ENCODE data around the gene ZCCHC2.

The ZCCHC2 gene

GRCh38 chr18:62512532-62512931 is 10.3 kb upstream of the ZCCHC2 start:
- DNase-seq: no peak

- DNase-seq: no peak
Measured at GRCh38 chr18:62512996-62513395, 9.8 kb upstream of the ZCCHC2 start.

DNA sequence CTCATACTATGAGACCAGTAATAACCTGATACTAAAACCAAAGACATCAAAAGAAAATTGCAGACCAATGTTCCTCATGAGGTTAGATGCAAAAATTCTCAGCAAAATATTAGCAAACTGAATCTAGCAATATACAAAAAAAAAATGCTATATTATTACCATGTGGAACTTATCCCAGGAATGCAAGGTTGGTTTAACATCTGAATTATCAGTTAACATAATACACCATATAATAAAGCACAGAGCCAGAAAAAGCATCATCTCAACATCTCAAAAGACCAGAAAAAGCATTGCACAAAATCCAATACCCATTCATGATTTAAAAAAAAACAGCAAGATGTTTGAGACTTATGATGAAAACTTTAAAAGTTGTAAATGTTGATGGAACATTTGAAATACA is 8.3 kb upstream of the ZCCHC2 start:
- DNase-seq: no peak

GRCh38 chr18:62516242-62516641 is 6.6 kb upstream of the ZCCHC2 start:
- no peak for DNase-seq

DNA sequence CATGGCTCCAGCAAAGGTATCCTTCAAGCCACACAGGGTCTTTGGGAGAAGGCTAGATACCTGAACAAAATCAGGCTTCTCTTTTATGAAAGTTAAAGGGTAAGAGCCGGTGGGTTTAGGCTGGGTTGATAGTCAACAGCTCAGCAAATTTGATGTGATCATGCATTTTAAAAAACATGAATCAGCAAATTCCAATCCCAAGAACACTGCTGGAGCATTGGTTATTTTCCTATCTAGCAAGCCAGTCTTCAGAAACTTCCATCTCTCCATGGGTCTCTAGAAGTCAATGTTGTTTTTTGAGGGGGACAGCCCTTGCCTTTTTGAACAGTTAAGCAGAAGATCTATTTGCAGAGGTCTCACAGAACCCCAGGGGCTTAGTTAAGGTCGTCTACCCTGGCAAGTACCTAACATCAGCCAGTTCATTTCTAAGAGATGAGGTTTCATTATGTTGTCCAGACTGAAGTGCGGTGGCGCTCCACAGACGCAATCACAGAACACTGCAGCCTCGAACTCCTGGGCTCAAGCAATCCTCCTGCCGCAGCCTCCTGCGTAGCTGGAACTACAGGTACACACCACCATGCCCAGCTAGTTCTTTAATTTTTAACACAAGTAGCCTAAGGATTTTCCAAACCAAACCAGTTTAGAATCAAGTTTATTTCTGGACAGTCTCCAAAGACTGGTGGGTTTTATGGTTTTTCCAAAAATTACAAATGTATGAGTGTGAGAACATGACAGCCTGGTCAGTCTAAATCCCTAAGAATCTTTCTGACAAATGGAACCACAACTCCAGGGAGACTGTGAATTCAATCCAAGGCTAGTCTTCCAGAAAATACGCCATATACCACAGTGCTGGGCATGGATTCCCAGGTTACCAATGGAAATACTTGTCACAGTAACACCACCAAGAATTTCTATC is 4.1 kb upstream of the ZCCHC2 start:
- no peak for DNase-seq

GRCh38 chr18:62519684-62520083 is 3.1 kb upstream of the ZCCHC2 start:
- no peak for DNase-seq

DNA sequence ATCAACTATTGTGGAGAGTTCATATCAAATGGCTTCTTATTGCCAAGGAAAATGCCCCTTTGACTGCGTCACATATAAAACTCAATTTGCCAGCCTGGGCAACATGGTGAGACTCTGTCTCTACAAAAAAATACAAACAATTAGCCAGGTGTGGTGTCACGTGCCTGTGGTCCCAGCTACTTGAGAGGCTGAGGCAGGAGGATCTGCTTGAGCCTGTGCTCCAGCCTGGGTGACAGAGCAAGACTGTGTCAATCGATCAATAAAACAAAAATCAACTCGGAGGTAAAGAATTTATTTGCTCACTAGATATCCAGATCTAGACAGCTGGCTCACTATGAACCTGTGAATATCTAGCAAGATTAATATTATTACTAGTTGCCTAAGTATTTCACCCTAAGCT is 1.7 kb upstream of the ZCCHC2 start:
- no peak for DNase-seq

DNA sequence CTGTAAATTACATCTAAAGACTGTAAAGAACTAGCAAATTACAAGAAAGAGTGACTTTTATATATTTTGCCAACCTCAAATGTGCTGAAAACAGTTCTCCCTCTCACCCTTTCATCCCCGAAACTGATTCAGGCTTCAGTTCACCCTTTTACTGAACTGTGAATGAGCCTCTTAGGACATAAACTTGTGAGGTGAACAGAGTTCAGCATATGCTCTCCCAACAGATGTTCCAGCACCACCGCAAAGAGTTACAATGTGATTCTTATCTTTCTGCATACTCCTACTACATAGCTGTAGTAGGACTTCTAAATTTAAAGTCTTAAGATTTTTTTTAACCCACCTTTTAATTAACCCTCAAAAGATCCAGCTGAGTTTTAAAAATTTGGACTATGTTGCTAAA is 1.2 kb upstream of the ZCCHC2 start:
- no peak for DNase-seq

- no peak for DNase-seq
Measured at GRCh38 chr18:62522178-62522503, 684 bp upstream of the ZCCHC2 start.

GRCh38 chr18:62523255-62523588 is 397 bp downstream of the ZCCHC2 start:
- peak; percentile 51 for DNase-seq

- DNase-seq: no peak
Measured at GRCh38 chr18:62523631-62524439, 1.0 kb downstream of the ZCCHC2 start.

DNA sequence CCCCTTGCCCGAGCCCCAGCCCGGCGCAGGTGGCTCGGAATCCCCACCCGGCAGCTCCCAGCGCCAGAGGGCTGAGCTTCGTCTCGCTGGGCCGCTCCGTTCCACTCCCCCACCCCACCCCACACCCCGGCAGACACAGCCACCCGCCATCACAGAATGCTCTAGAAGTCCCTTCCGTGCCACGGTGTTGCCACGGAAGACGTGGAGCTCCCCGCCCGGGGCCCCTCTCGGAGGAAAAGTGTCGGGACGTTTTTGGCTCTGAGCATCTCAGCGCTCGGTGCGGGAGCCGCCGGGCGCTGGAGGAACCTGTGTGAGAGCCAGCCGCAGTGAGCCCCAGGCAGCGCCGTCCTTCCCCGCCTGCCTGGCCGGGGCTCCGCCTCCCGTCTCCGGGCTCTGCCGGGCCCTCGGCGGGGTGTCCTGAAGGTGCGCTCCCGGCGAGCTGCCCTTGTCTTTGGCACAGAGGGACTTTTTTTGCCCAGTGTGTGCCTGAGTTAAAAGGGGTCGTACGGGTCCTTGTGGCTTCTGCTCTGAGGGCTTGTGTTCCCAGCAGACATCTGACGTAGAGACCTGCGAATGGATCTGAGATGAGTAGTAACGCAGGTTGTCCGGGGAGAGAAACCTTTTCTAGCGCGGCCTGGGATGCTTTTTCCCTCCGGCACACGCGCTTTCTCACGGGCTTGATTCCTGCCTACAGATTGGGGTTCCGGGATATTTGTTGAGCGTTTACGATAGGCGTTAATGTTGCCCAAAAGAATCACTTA is 1.8 kb downstream of the ZCCHC2 start:
- DNase-seq: no peak

DNA sequence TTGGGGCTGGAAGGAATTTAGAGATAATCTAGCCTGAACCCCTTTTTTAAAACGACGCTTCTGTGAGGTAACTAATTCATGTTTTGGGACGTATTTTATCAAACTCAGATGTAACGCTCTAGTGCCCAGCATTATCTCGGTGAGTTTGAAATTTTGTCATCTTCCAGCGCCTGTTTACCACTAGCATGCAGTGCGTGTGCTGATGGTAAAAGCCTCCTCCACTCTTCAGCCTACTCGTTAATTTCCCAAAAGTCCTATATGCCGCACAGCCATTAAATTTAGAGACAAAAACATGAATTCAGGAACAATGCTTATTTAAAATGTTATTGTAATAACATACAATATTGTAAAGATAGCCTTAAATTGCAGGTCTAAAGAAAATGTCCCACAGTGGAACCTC is 2.8 kb downstream of the ZCCHC2 start:
- no peak for DNase-seq

DNA sequence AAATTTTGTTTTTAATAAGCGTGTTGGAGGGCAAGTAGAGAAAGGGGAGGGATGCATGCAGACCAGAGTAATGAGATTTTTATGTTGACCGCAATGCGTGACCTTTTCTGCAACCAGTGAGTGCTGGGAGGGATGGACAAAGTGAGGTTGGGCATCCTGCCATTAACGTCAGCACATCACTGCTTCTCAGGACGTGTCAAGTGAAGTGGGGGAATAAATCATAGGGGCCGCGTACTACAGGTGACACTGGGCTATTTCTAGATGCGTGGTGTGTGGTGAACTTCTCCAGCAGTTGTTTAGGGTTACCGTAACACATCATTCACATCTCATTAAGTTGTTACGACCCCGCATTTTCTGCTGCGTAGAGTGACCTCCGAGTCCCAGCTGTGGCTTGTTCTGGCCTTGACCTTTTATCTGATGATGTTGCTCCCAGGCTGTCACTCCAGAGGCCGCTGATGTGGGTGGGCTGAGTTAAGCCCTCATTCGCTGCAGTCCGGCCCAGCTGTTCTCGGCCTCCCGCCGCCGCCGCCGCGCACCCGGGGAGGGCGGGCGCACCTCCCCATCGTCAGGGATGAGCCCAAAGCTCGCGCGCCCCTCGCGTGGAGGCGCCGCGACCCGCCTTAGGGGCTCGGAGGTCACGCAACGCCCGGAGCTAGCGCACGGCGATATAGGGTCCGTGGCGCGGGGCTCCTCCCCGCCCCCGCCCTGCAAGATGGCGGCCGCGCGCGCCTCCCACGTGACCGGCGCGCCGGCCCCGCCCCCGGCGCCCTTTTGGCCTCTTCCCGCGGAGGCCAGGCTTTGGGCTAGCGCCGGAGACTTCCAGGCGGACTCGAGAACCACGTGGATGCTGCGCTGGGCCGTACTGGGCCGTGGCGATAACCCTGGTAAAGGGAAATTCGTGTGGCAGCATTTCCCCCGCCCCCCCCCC is 3.5 kb downstream of the ZCCHC2 start:
- DNase-seq: peak; percentile 52

GRCh38 chr18:62529597-62529996 is 6.8 kb downstream of the ZCCHC2 start:
- no peak for DNase-seq

- DNase-seq: no peak
Measured at GRCh38 chr18:62531078-62531477, 8.3 kb downstream of the ZCCHC2 start.

- DNase-seq: no peak
Measured at GRCh38 chr18:62531931-62532330, 9.1 kb downstream of the ZCCHC2 start.

DNA sequence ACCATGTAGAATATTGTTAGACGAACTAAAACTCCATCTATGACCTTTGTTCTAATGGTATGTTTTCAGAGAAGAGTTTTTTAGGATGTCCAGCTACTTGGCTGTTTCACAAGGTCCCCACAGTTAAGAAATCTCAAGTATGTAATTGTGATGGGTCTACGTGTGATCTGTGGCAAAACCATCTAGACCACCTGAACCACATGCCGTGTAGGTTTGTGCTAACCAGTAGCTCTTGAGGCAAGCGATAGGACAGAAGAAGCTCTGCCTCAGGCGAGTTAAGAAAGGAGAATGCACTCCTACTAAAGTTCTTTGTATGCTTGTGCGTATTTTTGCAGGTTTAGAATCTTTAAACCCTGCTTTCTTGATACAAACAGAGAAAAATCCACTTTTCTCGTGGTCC is 13.2 kb downstream of the ZCCHC2 start:
- no peak for DNase-seq

- no peak for DNase-seq
Measured at GRCh38 chr18:62537042-62537894, 14.4 kb downstream of the ZCCHC2 start.

DNA sequence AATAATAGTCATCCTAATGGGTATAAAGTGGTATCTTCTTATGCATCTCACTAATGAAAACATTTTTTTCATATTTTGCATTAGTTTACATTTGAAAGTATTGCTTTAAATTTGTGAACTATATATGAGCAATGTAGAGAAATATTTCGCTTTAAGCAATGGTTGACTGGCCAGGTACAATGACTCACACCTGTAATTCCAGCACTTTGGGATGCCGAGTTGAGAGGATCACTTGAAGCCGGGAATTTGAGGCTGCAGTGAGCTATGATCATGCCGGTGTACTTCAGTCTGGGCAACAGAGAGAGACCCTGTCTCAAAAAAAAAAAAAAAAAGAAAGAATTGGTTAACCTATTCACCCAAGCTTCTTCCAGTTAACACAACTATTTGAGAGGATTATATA is 15.1 kb downstream of the ZCCHC2 start:
- DNase-seq: no peak

- DNase-seq: no peak
Measured at GRCh38 chr18:62538881-62539280, 16.1 kb downstream of the ZCCHC2 start.

All from NCI-H1436 (cell line).